ENCODE data around the gene LDLRAD4.
"Not testable (repeated sequence)": the region's sequence is repeated elsewhere in the genome, so short reads cannot be mapped to it uniquely, and the experiment has no call there.

The LDLRAD4 gene

GRCh38 chr18:13680612-13681011 lies 462.1 kb downstream of the LDLRAD4 start:
- no peak for DNase-seq (ENCODE audit: low read depth)

- DNase-seq (ENCODE audit: low read depth), result no peak
Observed at GRCh38 chr18:13681701-13682100, 463.1 kb downstream of the LDLRAD4 start.

GRCh38 chr18:13684546-13684945 lies 466.0 kb downstream of the LDLRAD4 start:
- DNase-seq (ENCODE audit: low read depth), result no peak

DNA sequence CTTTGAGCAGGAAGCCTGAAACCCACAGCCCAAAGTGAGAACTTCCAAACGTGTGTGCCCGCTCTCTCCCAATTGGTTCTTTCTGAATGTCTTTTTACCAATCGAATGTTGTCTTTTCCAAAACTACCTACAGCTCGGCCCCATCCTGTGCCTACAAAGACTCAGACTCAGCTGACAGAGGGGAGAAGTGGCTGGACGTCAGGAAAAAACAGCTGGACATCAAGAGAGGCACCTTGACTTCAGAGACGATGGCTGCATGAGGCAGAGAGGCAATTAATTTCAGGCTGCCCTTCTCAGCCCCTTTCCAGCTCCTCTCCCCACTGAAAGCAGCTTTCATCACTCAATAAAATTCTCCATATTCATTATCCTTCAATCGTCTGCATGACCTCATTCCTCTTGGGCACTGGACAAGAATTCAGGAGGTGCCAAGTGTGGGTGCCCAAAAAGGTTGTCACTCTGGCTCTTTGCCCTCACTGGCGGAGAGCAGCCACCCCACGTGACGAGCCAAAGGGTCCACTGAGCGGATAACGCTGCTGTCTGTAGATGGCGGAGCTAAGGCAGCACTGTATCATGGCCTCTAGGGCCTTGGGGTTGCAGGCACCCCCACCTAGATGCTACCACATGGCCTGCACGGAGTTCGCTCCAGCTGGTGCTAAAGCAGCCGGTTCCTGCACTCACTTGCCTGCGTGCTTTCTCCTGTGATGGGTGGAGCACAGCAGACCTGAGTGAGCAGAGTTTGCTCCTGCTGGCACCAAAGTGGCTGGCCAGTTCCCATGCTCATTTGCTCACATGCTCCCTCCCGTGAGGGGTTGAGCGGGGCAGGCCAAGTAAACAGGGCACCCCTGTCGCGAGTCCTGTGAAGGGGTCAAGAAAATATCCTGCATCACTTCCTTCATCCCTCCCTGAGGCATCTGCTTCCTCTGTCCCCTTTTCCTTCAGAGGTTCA lies 469.9 kb downstream of the LDLRAD4 start:
- DNase-seq (ENCODE audit: low read depth), result no peak

DNA sequence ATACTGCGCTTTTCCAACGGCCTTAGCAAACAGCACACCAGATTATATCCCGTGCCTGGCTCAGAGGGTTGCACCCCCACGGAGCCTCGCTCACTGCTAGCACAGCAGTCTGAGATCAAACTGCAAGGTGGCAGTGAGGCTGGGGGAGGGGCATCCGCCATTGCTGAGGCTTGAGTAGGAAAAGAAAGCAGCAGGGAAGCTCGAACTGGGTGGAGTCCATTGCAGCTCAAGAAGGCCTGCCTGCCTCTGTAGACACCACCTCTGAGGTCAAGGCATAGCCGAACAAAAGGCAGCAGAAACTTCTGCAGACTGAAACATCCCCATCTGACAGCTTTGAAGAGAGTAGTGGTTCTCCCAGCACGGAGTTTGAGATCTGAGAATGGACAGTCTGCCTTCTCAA lies 471.5 kb downstream of the LDLRAD4 start:
- not testable (repeated sequence) for DNase-seq (ENCODE audit: low read depth)

GRCh38 chr18:13695337-13695736 lies 476.8 kb downstream of the LDLRAD4 start:
- DNase-seq (ENCODE audit: low read depth), result not testable (repeated sequence)

DNA sequence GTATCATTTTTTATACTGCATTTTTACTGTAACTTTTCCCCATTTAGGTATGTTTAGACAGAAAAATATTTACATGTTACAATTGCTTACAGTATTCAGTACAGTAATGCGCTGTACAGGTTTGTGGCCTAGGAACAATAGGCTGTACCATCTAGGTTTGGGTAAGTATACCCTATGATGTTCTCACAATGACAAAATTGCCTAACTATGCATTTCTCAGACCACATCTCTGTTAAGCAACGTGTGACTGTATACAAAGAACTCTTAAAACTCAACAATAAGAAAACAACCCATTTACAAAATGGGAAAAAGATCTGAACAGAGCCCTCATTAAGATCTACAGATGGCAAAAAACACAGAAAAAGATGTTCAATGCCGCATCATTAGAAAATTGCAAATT lies 478.4 kb downstream of the LDLRAD4 start:
- DNase-seq (ENCODE audit: low read depth), result no peak

DNA sequence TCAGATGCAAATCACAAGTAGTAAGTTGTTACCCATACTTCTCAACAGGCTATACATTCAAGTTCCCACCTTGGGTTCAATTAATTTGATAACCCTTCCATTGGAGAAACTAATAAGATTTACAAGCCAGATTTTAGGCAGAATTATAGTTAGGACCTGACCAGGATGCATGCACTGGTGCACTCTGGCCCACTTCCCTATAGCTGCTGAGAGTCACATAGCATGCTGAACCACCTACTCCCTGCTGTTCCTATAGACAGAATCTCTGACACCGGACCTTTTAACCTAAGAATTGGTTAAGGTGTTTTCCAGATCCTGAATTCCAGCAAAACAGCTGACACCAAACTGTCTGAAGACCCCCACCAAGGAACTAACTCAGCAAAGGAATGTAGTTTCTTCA lies 481.6 kb downstream of the LDLRAD4 start:
- DNase-seq (ENCODE audit: low read depth), result no peak

All from activated gamma-delta T cell treated with anti-CD3 and anti-CD28 coated beads, Interleukin-2, amount 50 U/mL, for 16 hours (primary cell).